HG03196 (cell line): Measurements from ENCODE around the gene PDCD5.
A peak's percentile ranks its signal among the peaks of the same experiment; 100 is the strongest.
"Not testable (repeated sequence)": the region's sequence is repeated elsewhere in the genome, so short reads cannot be mapped to it uniquely, and the experiment has no call there.

Experiments used
- ATAC-seq: cut with Tn5 transposase; IDR thresholded peaks from one replicate; pipeline ENCODE4 v1.9.1; 2021; ENCODE audit not compliant: unreplicated experiment

PDCD5 gene

DNA sequence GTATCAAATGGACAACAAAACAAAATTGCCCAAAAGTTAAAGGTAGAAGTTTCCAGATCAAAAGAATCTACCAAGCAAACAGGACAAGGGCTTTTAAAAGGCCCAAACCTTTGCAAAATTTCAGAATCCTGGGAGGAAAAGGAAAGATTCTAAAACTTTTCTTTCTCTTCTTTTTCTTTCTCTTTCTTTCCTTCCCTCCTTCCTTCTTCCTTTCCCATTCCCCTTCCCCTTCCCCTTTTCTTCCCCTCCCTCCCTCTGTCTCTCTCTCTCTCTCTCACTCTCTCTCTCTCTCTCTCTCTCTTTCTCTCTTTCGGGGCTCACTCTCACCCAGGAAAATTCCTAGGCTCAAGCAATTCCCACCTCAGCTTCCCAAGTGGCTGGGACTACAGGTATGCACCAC, 4.2 kb upstream of the PDCD5 start:
- ATAC-seq = no peak

DNA sequence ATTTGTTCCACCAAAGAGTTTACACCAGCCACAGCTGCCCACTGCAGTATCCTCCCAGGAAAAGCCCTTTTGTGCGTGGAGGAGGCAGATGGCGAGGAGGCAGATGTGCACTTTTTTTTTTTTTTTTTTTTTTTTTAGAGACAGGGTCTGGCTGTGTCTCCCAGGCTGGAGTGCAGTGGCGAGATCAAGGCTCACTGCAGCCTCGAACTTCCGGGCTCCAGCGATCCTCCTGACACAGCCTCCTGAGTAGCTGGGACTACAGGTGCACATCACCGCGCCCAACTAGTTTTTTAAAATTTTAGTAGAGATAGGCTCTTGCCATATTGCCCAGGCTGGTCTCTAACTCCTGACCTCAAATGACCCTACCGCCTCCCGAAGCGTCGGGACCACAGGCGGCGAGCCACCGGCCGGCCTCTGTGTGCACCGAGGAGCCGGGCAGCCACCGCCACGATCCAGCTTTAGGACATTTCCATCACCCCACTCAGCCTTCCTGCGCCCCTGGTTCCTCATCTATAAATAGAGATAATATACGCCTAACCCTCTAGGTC, 563 bp upstream of the PDCD5 start:
- peak; percentile 24 for ATAC-seq

DNA sequence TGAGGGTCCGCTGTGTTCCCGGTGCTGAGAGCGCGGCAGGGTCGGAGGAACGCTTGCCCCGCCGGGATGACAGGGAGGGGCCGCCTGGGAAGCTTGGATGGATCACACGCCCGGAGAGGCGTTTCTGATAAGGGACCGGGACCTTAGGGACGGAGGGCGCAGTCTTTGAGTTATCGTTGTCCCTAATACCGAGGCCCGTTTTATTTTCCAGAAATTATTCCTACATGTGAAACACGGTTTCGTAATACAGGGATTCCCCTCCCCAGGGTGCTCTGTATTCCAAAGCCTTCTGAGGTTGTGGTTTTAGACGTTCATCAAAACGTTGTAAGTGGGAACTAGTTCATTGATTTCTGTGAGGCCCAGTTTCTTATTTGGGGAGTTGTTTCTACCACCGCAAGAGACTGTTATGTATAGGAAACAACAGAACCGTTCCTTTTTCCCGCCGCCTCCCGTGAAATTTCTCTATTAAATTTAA, 752 bp downstream of the PDCD5 start:
- peak; percentile 3 for ATAC-seq

DNA sequence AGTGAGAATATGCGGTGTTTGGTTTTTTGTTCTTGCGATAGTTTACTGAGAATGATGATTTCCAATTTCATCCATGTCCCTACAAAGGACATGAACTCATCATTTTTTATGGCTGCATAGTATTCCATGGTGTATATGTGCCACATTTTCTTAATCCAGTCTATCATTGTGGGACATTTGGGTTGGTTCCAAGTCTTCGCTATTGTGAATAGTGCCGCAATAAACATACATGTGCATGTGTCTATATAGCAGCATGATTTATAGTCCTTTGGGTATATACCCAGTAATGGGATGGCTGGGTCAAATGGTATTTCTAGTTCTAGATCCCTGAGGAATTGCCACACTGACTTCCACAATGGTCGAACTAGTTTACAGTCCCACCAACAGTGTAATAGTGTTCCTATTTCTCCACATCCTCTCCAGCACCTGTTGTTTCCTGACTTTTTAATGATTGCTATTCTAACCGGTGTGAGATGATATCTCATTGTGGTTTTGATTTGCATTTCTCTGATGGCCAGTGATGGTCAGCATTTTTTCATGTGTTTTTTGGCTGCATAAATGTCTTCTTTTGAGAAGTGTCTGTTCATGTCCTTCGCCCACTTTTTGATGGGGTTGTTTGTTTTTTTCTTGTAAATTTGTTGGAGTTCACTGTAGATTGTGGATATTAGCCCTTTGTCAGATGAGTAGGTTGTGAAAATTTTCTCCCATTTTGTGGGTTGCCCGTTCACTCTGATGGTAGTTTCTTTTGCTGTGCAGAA, 6.9 kb downstream of the PDCD5 start:
- ATAC-seq = not testable (repeated sequence)

DNA sequence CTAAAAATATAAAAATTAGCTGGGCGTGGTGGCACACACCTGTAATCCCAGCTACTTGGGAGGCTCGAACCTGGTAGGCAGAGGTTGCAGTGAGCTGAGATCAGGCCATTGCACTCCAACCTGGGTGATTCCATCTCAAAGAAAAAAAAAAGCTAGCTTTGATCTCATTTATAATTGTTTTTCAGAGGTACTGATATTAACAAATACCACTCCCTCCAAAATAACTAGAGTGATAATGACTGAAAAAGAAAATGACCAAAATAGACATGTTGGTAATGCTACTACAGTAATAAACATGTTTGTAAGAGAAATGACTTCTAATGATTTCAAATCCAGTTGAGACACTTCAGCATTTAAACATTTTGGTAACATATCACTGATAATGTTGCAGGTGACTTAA, 13.0 kb downstream of the PDCD5 start:
- no peak for ATAC-seq

DNA sequence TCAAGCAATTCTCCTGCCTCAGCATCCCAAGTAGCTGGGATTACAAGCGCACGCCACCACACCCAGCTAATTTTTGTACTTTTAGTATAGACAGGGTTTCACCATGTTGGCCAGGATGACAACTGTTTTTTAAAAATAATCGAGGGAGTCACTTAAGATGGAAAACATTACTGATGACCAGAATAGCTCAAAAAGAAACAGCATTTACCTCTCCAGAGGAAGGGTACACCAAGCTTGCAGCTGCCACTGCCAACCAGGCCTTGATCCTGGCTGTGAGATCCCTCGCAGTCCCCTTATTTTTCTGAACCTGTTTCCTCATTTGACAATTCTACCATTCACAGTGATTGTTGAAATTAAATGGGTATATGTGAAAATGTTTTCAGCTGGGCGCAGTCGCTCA, 14.5 kb downstream of the PDCD5 start:
- no peak for ATAC-seq

DNA sequence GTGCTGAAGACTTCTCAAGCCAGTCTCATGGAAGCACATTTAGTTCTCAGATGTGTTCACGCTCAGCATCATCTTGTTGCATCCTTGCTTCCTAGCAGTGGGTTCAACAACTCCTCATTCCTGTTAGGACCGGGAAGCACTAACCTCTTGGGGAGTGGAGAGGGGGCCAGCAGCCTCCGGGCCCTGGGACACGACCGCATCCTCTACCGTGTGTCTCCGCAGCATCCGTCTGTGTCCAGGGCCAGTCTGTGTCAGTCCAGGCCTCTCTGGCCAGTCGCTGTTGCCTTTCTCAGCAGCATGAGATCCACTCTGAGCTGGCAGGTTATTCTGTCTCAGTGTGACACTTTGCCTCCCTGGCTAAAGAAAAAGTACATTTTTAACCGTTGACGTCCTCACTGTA, 17.0 kb downstream of the PDCD5 start:
- ATAC-seq = no peak

DNA sequence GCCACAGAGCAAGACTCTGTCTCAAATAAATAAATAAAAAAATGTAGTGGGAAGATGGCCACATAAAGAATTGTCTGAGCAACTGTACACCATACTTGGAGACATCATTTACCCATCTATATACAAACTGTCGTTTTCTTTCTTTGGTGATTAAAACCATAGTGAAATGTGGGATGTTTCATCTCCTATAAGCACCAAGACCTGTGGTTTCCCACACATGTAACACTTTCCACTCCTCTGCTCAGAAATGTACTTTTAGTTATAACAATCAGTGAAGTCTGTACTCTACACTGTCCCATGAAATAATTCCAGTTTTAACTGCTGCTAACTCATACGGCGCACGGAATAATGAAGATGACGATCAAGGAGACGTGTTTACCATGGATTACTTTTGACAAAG, 18.3 kb downstream of the PDCD5 start:
- ATAC-seq = no peak

DNA sequence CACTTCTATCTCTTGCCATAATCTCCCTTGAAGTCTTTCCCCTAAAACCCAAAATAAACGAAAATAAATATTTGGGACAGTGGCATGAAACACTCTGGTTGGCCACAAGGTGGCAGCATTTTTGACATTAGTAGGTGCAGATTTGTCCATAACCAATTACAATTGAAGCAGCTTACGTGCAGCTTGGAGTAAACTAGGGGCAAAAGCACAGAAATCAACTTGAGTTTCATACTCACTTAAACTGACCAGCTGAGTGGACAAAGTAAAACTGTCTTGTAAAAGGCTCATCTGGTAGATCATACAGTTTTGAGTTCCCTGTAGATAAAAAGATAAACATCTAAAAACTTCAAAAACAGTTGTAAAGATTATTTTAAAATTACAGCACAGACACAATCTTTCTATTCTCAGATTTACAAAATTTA, 18.8 kb downstream of the PDCD5 start:
- ATAC-seq = no peak

DNA sequence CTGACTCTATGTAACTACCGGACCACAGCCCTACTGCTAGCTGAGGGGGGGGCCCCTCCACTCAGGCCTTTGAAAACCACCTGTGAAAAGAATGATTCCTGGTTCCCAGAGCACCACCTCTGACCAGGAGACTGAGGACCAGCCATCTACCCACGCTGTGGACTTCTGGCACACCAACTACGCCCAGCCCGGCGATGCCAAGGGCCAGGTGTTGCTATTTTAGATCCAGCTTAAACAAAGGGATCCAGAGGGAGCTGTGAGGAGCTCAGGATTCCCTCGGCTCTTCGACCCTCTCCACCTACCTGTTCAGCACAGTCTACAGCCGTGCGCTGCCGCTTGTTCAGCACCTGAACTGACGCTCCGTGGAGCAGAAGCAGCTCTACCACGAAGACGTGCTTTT, 23.0 kb downstream of the PDCD5 start:
- ATAC-seq = no peak

DNA sequence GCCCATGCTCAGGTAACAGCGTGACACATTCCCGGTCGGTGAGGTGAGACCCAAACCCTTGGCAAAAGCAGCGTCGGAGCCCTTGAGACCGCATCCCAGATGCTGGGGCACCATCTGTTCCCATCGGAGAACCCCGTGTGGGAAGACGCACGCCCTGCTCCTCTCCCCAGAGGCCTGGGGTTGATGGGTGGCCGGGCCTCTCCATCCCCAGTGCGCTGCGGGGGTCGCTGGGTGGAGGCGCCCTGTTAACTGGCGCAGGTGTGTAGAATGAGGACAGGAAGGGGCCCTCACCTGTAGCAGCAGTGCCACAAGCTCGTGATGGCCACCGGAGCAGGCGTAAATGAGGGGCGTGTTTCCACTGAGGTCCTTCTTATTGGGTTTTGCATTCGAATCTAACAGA, 24.6 kb downstream of the PDCD5 start:
- no peak for ATAC-seq

DNA sequence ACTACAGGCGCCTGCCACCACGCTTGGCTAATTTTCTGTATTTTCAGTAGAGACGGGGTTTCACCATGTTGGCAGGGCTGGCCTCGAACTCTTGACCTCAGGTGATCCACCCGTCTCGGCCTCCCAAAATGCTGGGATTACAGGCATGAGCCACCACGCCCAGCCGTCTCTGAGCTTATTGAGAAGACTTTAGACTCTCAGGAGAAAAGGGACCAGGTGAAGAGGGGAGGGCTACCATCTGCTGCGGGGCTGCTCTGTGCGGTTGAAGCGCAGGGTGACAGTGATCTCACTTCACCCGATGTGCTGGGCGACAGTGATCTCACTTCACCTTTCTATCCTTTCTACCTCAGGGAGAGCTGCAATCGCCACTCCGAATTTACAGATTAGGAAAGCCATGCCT, 25.3 kb downstream of the PDCD5 start:
- no peak for ATAC-seq

DNA sequence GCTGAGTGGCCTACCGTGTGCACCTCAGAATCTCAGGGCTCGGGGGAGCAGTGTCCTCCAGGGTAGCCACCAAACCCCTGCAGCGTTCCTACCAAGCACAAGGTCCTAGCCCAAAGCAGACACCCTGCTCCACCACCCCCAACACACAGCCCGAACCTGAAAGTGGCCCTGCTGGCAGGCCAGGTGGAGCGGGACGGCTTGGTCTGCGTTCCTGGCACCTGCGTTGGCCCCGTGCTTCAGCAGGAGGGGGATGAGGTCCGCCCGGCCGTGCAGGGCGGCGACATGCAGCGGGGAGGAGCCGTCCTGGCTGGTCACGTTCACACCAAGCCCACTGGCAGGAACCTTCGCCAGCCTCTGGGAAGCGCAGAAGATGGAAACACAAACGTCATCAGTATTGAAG, 26.5 kb downstream of the PDCD5 start:
- no peak for ATAC-seq

DNA sequence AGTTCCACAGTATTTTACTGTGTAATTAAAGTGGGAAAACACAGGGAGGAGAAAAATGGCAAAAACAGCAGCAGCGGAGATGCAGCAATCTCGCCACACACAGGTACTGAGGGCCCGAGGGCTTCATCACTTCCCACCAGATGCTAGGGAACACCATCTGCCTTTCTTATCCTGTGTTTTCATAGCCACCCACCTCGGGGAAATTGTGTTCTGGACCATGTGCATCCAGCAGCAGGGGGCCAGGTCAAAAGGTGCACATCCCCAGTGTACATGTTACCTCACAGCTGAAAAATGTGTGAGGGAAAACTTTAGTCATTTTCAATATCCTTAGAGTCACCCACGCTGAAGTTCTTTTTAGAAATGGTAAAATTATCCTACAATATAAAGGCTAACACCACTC, 30.2 kb downstream of the PDCD5 start:
- ATAC-seq = no peak

DNA sequence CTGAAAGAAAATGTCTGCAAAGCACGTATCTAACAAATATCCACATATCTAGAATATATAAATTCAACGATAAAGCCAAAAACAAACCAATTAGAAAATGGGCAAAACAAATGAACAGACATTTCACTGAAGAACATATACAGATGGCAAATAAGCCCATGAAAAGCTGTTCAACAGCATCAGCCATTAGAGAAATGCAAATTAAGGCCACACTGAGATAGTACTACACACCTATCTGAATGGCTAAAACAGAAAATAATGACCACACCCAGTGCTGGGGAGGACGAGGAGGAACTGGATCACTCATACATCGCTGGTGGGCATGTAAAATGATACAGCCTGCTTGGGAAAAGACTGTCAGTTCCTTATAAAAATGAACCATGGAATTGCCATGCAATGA, 32.0 kb downstream of the PDCD5 start:
- no peak for ATAC-seq

DNA sequence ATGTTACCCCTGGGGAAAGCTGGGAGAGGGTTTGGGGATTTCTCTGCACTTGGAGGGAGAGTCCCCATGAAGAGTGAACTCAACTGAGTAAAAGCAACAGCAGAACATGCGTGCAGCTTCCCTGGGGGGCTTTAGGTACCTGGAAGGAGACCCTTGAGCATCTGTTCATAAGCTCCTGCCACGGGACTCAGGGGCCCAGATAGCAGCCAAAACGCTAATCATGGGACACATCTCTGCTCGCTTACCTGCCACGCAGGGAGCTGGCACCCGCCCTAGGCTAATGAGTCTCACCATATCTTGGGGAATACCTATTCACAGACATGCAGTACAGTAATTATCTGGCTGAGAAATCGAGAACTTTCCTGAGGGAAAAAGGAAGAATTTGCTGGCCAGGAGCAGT, 33.9 kb downstream of the PDCD5 start:
- no peak for ATAC-seq

DNA sequence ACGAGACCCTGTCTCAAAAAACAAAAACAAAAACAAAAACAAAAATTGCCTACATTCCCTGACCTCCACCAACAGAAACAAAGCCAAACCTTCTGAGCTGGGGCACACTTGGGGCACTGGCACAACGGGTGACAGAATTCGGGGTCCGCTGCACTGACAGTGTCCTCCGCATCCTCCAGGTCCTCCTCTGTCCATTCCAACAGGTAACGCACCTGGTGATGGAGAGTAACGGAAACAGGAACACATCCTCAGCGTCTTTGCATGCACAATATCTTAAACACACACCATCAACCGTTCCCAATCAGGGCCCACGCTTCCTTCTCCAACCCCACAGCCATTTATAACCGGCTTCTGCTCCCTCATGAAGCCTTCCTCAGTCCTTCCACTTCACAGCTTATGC, 34.6 kb downstream of the PDCD5 start:
- ATAC-seq = no peak

DNA sequence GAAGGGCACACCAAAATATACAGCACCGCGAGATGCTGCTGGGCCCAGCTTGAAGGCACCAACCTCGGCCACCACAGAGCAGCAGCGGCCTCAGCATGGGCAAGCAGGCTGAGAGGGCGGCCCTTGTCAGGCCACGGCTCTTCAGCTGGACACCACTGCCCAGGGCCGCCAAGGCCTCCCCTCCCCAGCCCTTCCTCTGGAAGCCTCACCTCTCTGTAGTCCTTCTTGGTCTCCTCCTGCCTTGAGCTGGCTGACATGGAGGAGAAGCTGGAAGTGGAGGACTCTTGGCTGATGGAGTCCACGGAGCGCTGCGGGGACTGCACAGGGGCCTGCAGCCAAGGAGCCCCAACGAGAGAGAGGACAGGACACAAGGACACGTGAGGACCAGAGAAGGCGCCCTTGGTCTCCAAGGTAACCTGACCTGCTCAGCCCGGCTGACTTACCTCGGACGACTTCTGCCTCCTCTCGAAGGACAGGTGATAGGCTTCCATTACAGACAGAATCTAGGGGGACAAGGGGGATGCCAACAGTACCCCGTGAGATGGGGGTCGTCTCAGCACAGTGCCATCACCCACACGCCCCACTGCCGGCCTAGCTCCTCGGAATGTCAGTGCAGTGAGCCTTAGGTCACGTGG, 38.2 kb downstream of the PDCD5 start:
- no peak for ATAC-seq

DNA sequence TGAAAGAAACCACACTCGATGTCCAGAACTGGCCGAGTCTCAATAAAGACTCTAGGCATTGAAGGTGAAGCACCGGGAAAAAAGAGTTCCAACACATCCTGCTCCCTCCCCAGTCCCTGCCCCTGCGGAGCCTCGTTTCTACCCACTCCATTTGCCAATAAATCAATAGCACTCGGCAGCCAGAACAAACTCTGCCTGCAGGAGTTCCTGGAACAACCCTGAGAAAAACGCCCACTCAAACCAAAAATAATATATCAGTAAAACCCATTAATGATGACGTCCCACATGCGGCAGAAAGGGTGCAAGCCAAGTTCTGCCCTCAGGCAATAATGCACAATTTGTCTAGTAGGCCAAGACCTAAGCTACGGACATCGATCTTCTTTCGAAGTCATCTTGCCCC, 41.0 kb downstream of the PDCD5 start:
- ATAC-seq = no peak

DNA sequence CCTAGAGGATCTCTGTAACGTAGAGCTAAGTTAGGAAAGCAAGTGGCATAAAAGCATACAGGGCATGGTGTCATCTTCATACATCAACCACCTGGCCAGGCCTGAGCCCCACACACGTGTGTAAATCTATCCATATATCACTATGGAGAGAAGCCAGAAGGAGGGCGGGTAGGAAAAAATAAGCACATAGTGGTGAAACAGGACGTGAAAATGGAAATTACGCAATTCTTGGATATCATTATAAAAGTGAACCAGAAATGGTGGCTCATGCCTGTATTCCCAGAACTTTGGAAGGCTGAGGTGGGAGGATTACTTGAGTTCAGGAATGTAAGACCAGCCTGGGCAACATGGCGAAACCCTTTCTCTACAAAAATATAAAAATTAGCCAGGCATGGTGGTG, 43.4 kb downstream of the PDCD5 start:
- ATAC-seq = no peak

DNA sequence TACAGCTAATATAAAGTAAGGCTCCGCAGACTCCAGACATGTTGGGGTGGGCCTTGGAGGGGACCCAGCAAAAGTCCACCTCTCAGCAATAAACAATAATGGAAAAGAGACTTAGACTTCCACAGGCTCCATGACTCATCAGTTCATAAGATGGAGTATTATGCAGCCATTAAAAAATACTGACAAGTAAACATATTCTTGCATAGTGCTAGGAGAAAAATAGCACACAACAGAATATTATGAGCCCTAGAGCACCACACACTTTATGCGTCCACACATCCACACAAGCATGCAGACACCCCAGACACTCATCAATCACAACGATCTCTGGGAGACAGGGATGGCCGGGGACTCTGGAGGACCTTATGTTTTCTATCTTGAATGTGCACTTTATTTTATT, 46.0 kb downstream of the PDCD5 start:
- ATAC-seq = no peak

DNA sequence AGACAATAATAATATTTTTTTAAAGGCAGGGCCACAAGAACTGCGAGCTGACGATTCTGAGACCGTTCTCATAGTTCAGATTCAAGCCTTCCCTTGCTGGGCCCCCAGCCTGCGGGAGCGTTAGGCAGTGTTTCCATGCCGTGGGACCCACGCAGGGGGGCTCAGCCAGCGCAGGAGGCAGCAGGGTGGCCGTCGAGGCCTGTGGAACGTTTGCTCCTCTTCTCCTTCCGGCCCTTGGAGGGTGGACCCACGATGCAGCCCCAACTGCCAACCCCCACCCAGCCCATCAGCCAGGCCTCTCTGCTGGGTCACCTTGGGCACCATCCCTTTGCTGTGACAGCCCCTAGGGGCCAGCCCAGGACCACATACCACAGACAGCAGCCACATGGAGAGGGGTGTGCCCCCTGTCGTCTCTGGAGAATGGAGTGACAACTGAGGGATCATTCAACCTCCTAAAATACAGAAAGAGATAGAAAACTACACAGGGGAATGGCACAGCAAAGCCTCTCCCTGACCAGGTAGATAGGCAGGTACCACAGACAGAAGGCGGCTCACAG, 46.8 kb downstream of the PDCD5 start:
- ATAC-seq = no peak
